GM19240 (cell line): Measurements from ENCODE around the gene GFOD2.
A peak's percentile ranks its signal among the peaks of the same experiment; 100 is the strongest.
"Not testable (repeated sequence)": the region's sequence is repeated elsewhere in the genome, so short reads cannot be mapped to it uniquely, and the experiment has no call there.

ENCODE experiments used
- DNase-seq: peaks from one replicate; pipeline ENCODE4 v3.0.0; 2011; ENCODE audit warnings: low spot score; ENCODE audit not compliant: insufficient read length

The GFOD2 gene, protein sequence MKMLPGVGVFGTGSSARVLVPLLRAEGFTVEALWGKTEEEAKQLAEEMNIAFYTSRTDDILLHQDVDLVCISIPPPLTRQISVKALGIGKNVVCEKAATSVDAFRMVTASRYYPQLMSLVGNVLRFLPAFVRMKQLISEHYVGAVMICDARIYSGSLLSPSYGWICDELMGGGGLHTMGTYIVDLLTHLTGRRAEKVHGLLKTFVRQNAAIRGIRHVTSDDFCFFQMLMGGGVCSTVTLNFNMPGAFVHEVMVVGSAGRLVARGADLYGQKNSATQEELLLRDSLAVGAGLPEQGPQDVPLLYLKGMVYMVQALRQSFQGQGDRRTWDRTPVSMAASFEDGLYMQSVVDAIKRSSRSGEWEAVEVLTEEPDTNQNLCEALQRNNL

DNA sequence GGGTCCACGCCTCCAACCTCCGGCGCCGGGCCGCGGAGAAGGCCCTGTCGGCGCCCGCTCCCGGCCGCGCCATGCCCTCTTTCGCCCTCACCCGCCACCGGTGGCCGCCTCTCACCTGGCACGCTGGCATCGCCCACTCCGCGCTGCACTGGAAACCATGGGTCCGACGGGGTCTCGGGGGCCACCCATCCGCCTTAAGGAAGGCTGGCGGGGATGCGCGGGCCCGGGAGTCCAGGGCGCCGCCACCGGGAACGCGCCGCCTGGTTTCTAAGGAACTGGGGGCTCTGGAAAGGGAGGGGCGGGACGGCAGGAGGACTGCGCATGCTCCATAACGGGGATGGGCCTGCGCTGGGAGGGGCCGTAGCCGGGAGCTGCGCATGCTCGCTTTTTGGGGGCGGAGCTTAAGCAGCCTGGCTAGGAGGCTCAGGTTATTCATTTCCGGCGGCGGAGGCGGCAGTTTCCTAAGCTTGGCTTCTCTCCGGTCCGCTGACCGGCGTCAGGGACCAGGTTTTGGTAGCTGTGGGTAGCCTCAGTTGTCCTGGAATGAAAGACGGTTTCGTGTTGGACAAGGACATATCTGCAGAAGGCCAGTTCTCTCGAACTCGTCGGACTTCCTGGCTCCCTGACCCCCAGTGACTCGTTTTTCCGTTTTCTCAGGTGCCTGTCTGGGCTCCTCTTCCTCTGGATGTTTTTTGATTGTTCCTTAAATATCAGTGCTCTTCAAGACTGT, at the start of gene GFOD2:
Gene GFOD2 (minus strand): TSS at position 269 of the 730 bp plus-strand sequence. CDS start 33,601 bp downstream, outside the sequence.
- DNase-seq, result peak; percentile 99

- no peak for DNase-seq
Measured at GRCh38 chr16:67767953-67768352, 48.8 kb upstream of the GFOD2 start.

DNA sequence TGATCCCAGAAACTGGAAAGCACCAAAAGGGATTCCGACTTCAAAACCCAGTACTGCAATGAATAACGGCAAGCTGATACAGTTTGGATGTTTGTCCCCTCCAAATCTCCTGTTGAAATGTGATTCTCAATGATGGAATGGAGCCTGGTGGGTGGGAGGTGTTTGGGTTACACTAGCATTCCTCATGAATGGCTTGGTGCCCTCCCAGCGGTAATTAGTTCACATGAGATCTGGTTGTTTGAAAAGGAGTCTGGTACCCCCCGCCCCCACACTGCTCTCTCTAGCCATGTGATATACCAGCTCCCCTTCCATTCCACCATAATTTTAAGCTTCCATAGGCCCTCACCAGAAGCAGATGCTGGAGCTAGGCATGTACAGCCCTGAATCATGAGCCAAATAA, 47.2 kb upstream of the GFOD2 start:
- no peak for DNase-seq

GRCh38 chr16:67764158-67764667, 45.1 kb upstream of the GFOD2 start:
- no peak for DNase-seq

- no peak for DNase-seq
Measured at GRCh38 chr16:67763066-67763465, 44.0 kb upstream of the GFOD2 start.

DNA sequence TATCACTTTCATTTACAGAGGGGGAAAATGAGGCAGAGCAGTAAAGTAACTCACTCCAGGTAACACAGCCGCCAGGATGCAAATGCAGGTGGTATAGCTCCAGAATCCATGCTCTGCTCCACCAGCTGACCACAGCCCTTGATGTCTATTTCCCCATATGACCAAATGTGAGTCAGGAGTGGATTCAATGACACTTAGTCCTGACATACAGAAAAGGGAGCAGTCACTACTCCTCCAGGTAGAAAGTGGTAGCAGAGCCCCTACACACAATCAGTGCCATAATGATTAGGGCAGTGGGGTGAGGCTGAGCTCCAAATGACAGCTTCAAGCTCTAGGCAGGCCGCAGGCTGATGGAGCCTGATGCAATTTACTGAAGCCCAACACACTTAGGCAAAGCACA, 43.3 kb upstream of the GFOD2 start:
- no peak for DNase-seq

DNA sequence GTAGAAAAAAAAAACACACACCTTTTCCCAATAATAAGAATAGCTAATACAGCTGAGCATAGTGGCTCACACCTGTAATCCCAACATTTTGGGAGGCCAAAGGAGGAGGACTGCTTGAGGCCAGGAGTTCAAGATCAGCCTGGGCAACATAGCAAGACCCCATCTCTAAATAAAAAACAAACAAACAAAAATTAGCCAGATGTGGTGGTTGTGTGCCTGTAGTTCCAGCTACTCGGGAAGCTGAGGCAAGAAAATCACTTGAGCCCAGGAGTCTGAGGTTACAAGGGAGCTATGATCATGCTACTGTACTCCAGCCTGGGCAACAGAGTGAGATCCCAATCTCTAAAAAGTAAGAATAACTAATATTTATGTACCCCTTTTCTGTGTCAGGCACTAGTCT, 42.8 kb upstream of the GFOD2 start:
- no peak for DNase-seq

- DNase-seq, result no peak
Measured at GRCh38 chr16:67760956-67761230, 41.8 kb upstream of the GFOD2 start.

DNA sequence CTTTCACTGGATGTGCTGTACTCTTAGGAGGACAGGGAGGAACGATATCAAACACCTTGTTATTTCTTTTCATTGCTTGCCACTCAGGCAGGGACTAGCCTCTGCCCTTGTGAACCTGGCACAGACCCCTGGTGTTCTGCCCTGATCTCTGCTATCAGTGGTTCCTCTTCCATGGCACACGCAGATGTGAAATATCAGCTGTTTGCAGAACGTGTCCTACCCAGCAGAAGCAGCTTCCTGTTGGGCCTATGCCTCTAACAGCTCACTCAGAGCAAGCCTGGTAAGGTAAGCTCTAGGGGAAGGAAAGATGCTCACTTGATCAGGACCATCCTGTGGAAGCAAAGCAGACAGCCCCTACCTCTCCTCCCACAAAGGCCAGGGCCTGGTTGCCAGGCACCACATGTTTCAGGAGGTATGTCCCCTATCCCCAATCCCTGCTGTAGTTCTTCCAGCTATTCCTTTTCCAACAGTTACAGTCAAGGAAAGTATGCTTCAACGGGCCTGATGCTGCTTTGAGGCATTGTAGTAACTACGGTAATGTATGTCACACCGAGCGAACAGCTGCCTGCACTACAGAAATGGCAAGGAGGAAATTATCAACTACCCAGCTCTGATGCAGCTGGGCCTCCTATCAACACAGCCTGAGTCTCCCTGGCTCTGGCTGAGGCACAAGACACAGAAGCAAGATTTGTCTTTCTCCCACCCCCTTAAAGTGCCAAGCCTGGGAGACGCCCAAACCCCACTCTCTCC, 41.3 kb upstream of the GFOD2 start:
- DNase-seq, result no peak

DNA sequence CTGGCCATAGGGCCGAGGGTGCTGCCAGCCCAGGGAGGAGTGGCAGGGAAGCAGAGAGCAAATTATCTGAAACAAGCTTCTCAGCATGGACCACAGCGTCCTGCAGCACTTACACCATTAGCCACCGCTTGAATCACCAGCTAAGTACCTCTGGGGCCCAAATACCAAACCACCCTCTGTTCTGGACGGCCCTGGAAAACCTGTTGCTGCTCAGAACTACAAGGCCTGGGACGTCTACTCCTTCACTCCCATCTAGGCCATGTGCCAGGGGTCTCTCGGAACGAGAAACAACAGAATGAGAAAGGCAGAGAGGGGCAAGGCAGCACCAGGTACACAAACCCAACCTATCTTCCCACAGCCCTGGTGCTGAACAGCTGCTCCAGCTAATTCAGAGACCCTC, 39.9 kb upstream of the GFOD2 start:
- DNase-seq, result no peak

DNA sequence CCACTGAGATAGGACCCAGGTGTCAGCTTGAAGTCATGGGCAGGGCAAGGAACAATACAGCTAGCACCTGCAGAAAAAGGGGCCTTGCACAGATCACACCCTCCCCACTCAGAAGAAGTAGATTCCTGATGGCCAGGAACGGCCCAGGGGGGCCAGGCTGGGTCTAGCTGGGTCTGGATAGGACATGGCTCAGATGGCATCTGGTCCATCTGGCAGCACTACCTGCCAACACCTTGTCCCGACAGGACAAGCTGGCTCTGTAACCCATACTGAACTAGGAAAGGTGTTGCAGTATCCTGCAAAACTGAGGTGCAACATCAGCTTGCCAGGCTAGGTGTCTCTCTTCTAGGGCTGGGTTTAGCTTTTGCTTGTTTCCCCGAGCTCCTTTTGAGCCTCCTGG, 38.9 kb upstream of the GFOD2 start:
- DNase-seq, result no peak

GRCh38 chr16:67752641-67753040, 33.5 kb upstream of the GFOD2 start:
- no peak for DNase-seq

DNA sequence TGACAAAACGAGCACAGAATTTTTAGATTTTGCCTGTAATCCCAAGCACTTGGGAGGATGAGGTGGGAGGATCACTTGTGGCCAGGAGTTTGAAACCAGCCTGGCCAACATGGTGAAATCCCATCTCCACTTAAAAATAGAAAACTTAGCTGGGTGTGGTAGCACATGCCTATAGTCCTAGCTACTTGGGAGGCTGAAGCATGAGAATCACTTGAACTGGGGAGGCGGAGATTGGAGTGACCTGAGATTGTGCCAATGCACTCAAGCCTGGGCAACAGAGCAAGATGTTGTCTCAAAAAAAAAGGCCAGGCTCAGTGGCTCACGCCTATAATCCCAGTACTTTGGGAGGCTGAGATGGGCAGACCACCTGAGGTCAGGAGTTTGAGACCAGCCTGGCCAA, 32.2 kb upstream of the GFOD2 start:
- not testable (repeated sequence) for DNase-seq

- peak; percentile 46 for DNase-seq
Measured at GRCh38 chr16:67750466-67750865, 31.4 kb upstream of the GFOD2 start.

DNA sequence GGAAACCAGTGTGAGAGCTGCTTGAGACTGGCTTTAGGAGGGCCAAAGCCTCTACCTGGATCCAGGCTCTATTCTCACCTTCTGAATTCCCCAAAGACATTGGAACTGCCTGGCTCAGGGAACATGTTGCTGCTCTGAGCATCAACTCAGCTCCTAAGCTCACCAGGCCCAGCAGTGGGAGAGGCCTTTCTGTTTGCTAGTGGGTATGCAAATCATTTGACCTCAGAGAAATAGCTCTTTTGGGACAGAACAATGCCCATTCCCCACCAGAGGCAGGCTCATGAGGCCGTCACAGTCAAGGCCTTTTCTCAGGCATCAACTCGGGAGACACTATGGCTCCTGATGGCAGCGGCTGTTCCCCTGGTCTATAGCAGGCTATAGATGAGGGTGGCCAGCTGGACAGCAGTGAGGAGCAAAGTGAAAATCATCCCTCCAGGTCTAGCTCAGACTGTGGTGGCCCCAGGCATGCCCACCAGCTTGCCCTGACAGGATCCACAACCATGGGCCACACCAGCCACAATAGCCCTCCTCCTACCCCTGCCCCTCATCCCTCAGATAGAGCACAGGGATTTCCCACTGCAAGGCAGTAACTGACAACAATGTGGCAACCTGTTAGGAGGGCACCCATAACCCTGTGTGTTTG, 30.4 kb upstream of the GFOD2 start:
- no peak for DNase-seq

GRCh38 chr16:67748834-67749233, 29.7 kb upstream of the GFOD2 start:
- DNase-seq, result no peak

DNA sequence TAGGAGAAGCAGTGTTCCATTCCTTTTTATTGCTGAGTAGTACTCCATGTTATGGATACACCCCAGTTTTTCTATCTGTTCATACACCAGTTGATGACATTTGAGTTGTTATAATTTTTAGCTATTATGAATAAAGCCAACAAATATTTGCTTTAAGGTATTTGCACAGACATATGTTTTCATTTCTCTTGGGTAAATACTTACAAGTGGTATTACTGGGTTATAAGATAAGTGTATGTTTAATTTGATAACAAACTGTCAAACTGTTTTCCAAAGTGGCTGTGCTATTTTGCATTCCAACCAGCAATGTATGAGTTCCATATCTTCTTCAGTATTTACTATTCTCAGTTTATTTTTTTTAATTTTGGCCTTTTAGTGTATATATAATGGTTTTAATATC, 27.7 kb upstream of the GFOD2 start:
- no peak for DNase-seq

DNA sequence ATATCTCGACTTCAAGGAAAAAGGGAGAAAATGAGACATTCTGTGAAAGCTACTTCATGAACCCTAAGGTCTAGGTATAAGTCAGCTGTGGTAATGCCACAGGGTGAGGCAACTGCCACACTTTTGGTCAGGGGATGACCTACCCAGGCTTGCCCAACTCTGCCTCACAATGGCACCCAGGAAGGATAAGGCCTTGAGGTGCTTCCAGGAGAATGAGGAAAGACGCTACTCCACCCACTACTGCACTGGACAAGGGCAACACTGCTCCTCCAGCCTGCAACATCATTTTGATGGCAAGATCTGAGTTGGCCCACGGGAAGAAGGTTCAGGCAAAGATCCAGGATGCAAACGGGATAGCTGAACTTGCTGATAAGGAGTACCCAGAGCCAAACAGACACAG, 22.0 kb upstream of the GFOD2 start:
- no peak for DNase-seq

- DNase-seq, result no peak
Measured at GRCh38 chr16:67740391-67740790, 21.3 kb upstream of the GFOD2 start.

- no peak for DNase-seq
Measured at GRCh38 chr16:67736858-67737257, 17.7 kb upstream of the GFOD2 start.

GRCh38 chr16:67734731-67735201, 15.7 kb upstream of the GFOD2 start:
- DNase-seq, result no peak
